ENCODE measurements around the gene PXDN.

DNA sequence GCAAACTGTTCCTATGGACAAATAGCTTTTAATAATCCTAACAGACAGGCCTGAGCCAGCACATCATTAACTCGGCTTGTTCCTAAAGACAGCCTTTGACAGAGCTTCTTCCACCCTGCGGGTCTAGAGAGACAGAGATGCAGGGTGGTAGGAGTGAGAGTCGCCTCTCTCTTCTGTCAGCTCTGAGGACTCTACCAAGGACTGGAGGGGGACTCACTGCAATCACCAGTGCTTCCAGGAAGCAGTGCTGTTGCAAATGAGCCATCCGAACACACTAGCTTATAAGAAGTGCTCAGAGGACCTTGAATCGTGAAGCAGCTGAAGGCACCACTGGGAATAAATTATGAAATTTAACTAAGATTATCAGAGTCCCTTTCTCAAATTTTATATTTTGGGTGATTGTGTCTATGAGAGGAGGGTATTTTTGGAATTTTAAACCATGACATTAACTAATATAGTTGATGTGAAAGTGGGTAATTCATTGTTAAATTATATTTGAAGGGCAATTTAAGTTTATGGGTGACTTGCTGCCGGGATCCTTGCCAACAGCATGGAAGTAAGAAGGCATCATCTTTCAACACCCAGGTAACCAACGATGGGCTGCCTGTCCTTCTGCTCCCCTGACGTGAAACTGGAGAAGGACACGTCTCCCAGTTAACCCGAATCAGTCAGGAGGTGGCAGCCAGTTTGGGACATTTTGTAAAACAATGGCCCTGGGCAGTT is 43.6 kb upstream of the PXDN start:
- TF ChIP-seq CTCF (conservative IDR thresholded peaks at IDR 0.05) (no peak), ZFX (IDR thresholded peaks at IDR 0.05) (no peak)

All from C4-2B (cell line).